MM.1S (cell line): ENCODE data around the gene GABRR1.

Source experiments
- DNase-seq: peaks from one replicate; pipeline ENCODE4 v3.0.0-alpha.2; 2015
- H2AFZ ChIP-seq: fragments of 300-600 bp; sonication (generic); 2 replicates; pipeline ENCODE4 v1.6.0; 2016; ENCODE audit warnings: antibody characterized with exemption, low read length
- H3F3A ChIP-seq: fragments of 300-600 bp; sonication (generic); 2 replicates; pipeline ENCODE4 v1.6.1; 2016; ENCODE audit warnings: mild to moderate bottlenecking, antibody characterized with exemption, low read length, moderate library complexity, mixed read lengths; ENCODE audit not compliant: insufficient read depth
- H3K27ac ChIP-seq: fragments of 300-600 bp; sonication (generic); 2 replicates; pipeline ENCODE4 v1.5.1; 2016; ENCODE audit warnings: mild to moderate bottlenecking, low read length
- H3K27me3 ChIP-seq: fragments of 300-600 bp; sonication (generic); replicated peaks from 2 replicates; pipeline ENCODE4 v1.6.0; 2016; ENCODE audit warnings: low read length; ENCODE audit not compliant: insufficient read depth
- H3K36me3 ChIP-seq: fragments of 300-600 bp; sonication (generic); replicated peaks from 2 replicates; pipeline ENCODE4 v1.6.1; 2016; ENCODE audit warnings: mild to moderate bottlenecking, low read length, mixed read lengths; ENCODE audit not compliant: insufficient read depth
- H3K4me1 ChIP-seq: fragments of 300-600 bp; sonication (generic); 2 replicates; pipeline ENCODE4 v1.6.1; 2016; ENCODE audit warnings: low read length, mixed read lengths
- H3K4me2 ChIP-seq: fragments of 300-600 bp; sonication (generic); 2 replicates; pipeline ENCODE4 v1.6.0; 2016; ENCODE audit warnings: low read depth, low read length
- H3K4me3 ChIP-seq: fragments of 300-600 bp; sonication (generic); 2 replicates; pipeline ENCODE4 v1.5.1; 2016; ENCODE audit warnings: low read length, mixed read lengths
- H3K79me2 ChIP-seq: fragments of 300-600 bp; sonication (generic); 2 replicates; pipeline ENCODE4 v1.6.1; 2016; ENCODE audit warnings: mixed run types, low read length, mixed read lengths
- H3K9ac ChIP-seq: fragments of 300-600 bp; sonication (generic); 2 replicates; pipeline ENCODE4 v1.6.1; 2016; ENCODE audit warnings: low read length, mixed read lengths
- H3K9me2 ChIP-seq: fragments of 300-600 bp; sonication (generic); replicated peaks from 2 replicates; pipeline ENCODE4 v1.6.1; 2016; ENCODE audit warnings: mild to moderate bottlenecking, low read length, mixed read lengths; ENCODE audit not compliant: insufficient read depth
- H3K9me3 ChIP-seq: fragments of 300-600 bp; sonication (generic); replicated peaks from 2 replicates; pipeline ENCODE4 v1.6.1; 2016; ENCODE audit warnings: mild to moderate bottlenecking, low read length, mixed read lengths; ENCODE audit not compliant: insufficient read depth
- H4K20me1 ChIP-seq: fragments of 300-600 bp; sonication (generic); 2 replicates; pipeline ENCODE4 v1.6.1; 2016; ENCODE audit warnings: mild to moderate bottlenecking, low read length, moderate library complexity, mixed read lengths; ENCODE audit not compliant: insufficient read depth
- CTCF ChIP-seq: fragments of 300-600 bp; sonication (generic); IDR thresholded peaks from 2 replicates; pipeline ENCODE4 v1.5.1; 2016; ENCODE audit warnings: antibody characterized with exemption, low read length, mixed read lengths
- EZH2 ChIP-seq: fragments of 300-600 bp; sonication (generic); optimal IDR thresholded peaks from 2 replicates; pipeline ENCODE3; 2017; ENCODE audit warnings: low read depth, mild to moderate bottlenecking, antibody characterized with exemption, low read length, mixed read lengths
- EZH2phosphoT487 ChIP-seq: fragments of 300-600 bp; sonication (generic); IDR thresholded peaks from 2 replicates; pipeline ENCODE4 v1.6.1; 2018; ENCODE audit warnings: antibody characterized with exemption, low read length

GABRR1 gene

DNA sequence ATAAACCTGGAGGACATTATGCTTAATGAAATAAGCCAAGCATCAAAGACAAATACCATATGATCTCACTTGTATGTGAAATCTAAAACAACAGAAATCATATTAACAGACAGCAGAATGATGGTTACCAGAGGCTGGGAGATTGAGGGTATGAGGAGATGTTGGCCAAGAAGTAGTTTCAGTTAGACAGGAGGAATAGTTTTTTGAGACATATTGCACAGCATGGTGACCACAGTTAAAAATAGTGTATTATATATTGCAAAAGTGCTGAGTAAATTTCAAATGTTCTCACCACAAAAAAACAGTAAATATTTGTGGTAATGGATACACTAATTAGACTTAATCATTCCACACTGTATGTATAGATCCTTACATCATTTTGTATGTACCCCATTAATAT, 1.8 kb downstream of the GABRR1 start:
- Histone ChIP-seq H3K36me3 (no peaks in the 10 kb centered on the region), H3K4me2 (peak overlapping the region; percentile 48), H2AFZ (no peak overlapping the region), H3K9me2 (no peaks in the 10 kb centered on the region), H3K4me1 (peaks cover 23% of the 10 kb centered on the region), H3K9me3 (no peaks in the 10 kb centered on the region), H3K9ac (no peak overlapping the region), H3K27me3 (no peaks in the 10 kb centered on the region), H3K79me2 (no peaks in the 10 kb centered on the region), H3K27ac (peak overlapping the region; percentile 14; the same call in 1 of the 2 replicates), H3K4me3 (no peak overlapping the region), H4K20me1 (no peaks in the 10 kb centered on the region), H3F3A (peaks cover 5% of the 10 kb centered on the region)
- TF ChIP-seq EZH2phosphoT487 (no peak), CTCF (no peak), EZH2 (no peak)
- peak; percentile 71 for DNase-seq

GRCh38 chr6:89214197-89214596, 3.0 kb downstream of the GABRR1 start:
- DNase-seq: no peak

GRCh38 chr6:89212472-89212871, 4.7 kb downstream of the GABRR1 start:
- Histone ChIP-seq H3K4me3 (no peak overlapping the region), H3K4me2 (no peak overlapping the region), H3K27me3 (no peaks in the 10 kb centered on the region), H3K4me1 (peaks cover 23% of the 10 kb centered on the region), H3K36me3 (no peaks in the 10 kb centered on the region), H3K27ac (no peak overlapping the region), H2AFZ (no peak overlapping the region), H3K79me2 (no peaks in the 10 kb centered on the region), H3K9me3 (no peaks in the 10 kb centered on the region), H4K20me1 (no peaks in the 10 kb centered on the region), H3K9ac (no peak overlapping the region), H3K9me2 (no peaks in the 10 kb centered on the region), H3F3A (peaks cover 5% of the 10 kb centered on the region)
- no peak for DNase-seq
- TF ChIP-seq CTCF: no peak
- TF ChIP-seq EZH2: no peak
- TF ChIP-seq EZH2phosphoT487: no peak

More at GRCh38 chr6:89214197-89214596, 3.0 kb downstream of the GABRR1 start:
- Histone ChIP-seq H3K9me3 (no peaks in the 10 kb centered on the region), H3K4me2 (no peak overlapping the region), H3K4me1 (peaks cover 23% of the 10 kb centered on the region), H3K27ac (no peak overlapping the region), H3K9ac (no peak overlapping the region), H3F3A (peaks cover 5% of the 10 kb centered on the region), H3K36me3 (no peaks in the 10 kb centered on the region), H3K79me2 (no peaks in the 10 kb centered on the region), H3K4me3 (no peak overlapping the region), H2AFZ (no peak overlapping the region), H3K9me2 (no peaks in the 10 kb centered on the region), H3K27me3 (no peaks in the 10 kb centered on the region), H4K20me1 (no peaks in the 10 kb centered on the region)
- no peak for TF ChIP-seq EZH2phosphoT487
- no peak for TF ChIP-seq CTCF
- no peak for TF ChIP-seq EZH2
